HG02759 (cell line): Measurements from ENCODE around the gene PRRX2.
"Not testable (repeated sequence)": the region's sequence is repeated elsewhere in the genome, so short reads cannot be mapped to it uniquely, and the experiment has no call there.

ENCODE experiments used
- ATAC-seq: cut with Tn5 transposase; IDR thresholded peaks from one replicate; pipeline ENCODE4 v1.9.1; 2021; ENCODE audit warnings: mild to moderate bottlenecking, moderate library complexity; ENCODE audit not compliant: unreplicated experiment

The PRRX2 gene

DNA sequence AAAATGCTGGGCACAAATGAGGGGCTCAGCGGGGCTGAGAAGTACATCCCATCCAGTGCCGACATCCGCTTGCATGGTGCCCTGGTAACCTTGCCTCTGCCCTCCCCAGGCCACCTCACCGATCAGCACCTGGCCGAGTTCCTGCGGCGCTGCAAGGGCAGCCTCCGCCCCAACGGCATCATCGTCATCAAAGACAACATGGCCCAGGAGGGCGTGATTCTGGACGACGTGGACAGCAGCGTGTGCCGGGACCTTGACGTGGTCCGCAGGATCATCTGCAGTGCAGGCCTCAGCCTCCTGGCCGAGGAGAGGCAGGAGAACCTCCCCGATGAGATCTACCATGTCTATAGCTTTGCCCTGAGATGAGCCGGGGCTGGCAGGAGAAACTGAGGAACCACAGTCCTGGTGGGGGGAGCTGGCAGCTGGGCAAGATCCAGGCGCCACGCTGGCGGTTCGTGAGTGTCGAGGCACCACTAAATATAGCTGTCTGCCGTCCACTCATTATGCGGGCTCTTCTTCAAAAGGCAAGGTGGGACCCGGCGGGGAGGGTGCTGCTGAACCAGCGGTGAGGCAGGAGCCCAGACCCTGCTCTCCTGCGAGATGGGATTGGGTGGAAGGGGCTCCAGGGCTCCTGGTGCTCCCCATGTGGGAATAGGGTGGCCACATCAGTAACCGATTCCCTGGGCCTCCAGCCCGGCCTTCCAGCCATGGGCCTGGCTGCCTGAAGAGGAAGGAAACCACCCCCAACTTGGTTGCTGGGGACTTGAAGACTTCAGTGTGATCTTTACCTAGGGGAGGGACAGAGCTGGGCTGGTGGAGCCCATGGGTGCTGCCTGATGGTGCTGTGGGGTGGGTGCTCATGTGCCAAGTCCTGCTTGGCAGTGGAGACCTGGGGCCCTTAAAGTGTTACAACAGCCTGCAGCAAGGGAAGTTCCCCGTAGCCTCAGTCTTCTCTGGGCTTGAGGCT, 30.1 kb upstream of the PRRX2 start:
- no peak for ATAC-seq

DNA sequence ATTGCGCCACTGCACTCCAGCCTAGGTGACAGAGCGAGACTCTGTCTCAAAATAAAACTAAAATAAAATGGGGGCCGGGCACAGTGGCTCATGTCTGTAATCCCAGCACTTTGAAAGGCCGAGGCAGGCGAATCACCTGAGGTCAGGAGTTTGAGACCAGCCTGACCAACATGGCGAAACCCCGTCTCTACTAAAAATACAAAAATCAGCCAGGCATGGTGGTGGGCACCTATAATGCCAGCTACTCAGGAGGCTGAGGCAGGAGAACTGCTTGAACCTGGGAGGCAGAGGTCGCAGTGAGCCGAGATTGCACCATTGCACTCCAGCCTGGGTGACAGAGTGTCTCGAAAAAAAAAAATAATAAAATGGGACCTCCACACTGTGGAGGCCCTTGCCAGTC, 29.1 kb upstream of the PRRX2 start:
- not testable (repeated sequence) for ATAC-seq

DNA sequence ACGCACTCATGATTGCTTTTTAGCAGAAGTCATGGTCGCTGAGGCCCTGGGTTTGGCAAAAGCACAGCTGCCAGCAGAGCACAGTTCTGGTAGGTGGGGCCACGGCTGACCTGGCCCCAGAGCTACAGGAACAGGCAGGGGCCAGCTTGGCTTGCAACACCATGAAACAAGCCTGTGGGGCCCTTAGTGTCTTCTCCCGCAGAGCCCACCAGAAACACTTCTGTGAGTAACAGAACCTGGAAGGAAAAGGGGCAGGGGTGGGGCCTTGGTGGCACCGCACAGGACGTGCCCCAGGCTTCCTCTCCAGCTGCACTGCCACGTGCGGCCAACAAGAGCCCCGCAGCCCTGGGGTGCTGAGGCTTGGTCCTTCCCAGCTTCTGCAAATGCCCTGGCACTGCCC, 28.3 kb upstream of the PRRX2 start:
- no peak for ATAC-seq

DNA sequence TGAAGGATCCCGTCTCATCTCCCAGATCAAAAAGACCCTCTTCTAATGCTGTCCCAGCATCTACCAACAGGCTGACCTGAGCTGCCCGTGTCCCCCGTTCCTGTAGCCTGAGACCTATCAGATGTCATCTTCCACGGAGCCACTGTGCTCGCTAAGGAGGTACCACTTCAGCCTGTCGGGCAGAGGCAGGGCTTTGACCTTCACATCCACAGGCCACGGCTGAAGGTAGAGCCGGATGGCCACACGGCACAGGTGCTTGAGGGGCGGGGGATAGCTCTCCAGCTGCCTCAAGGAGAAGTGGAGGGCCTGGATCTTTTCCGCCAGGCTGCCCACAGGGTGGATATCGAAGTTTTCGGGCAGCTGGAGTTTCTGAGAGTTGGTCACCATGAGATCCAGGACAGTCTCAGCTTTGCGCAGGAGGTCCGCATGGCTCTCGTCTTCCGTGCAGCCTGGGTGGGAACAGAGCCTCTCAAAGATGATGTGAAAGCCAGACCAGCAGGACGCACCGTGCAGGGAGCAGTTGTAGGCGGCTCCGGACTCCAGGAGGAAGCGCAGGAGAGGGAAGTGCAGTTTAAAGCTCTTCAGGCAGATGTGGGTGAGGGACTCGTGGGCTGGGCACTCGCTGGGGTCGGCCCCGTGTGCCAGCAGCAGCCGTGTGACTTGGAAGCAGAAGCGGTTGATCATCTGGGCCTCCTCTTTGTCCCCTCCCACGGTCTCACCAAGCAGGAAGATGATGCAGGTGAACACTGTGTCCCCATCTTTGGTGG, 27.6 kb upstream of the PRRX2 start:
- no peak for ATAC-seq

DNA sequence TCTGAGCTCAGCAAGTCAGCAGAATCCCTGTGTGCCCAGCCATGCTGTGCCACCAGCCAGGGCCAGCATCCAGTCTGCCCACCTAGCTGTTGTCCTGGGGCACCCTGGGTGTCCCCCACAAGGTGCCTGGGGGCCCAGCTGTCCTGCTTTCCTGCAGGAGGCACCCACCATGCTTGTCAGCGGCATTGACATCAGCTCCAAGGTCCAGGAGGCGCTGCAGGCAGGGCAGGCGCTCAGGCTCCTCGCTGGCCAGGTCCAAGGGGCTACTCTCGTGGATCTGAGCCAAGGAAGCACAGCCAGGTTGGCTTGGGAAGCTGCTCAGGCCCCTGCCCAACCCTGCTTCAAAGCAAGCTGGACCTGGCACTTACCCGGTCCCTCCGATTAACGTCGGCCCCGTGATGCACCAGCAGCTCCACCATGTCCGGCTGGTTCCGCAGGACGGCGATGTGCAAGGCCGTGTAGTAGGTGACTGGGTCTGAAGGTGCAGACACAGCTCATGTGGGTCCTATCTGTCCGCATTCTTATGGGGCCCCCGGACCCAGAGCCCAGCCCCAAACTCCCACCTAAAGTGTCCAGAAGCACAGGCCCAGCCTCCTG, 26.3 kb upstream of the PRRX2 start:
- ATAC-seq: no peak

DNA sequence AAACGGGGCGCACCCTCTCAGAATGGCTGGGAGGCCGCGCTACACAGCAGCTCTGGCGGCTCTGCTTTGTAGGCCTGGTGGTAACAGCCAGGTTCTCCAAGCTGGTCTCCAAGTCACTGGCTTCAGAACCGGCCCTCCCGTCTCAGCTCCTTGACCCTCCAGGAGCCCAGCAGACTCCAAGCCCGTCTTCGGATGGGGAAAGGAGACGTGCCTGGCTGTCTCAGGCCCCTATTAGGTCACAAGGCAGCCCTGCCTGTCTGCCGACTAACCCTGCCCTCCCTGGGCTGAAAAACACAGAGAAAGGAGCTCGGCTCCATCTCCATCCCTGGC, 25.7 kb upstream of the PRRX2 start:
- ATAC-seq: no peak

DNA sequence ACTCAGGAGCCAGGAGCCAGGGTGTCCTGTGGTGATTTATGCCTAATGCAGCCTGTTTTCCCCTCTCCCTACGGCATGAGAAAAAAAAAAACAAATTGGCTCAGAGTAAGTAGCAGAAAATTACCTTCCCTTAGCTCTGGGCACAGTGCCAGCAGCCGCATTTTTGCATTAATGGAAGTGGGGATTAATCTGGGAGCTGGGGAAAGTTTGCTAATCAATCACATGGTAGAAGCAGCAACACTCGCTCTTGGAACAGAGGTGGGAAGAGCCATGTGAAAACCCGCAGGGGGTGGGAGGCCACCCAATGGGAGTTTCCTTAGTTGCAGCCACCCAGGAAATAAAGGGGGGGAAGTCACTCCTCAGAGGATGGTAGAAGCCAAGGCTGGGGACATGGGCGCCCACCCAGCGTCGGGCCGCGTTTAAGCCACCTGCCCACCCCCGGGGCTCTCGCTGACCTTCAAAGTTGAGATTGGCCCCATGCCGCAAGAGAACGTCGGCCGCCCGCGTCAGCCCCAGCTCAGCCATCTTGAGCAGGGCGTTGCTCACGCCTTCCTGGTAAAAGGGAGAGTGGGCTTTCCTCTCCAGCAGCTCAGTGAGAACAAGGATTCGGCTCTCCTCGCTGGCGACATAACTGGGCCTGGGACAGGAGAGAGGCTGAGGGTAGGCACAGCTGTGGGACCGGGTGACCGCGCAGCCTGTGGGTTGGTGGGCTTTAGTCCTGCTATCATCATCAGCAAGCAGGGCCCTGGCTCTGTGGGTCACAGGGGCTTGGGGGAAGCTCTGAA, 25.2 kb upstream of the PRRX2 start:
- no peak for ATAC-seq

DNA sequence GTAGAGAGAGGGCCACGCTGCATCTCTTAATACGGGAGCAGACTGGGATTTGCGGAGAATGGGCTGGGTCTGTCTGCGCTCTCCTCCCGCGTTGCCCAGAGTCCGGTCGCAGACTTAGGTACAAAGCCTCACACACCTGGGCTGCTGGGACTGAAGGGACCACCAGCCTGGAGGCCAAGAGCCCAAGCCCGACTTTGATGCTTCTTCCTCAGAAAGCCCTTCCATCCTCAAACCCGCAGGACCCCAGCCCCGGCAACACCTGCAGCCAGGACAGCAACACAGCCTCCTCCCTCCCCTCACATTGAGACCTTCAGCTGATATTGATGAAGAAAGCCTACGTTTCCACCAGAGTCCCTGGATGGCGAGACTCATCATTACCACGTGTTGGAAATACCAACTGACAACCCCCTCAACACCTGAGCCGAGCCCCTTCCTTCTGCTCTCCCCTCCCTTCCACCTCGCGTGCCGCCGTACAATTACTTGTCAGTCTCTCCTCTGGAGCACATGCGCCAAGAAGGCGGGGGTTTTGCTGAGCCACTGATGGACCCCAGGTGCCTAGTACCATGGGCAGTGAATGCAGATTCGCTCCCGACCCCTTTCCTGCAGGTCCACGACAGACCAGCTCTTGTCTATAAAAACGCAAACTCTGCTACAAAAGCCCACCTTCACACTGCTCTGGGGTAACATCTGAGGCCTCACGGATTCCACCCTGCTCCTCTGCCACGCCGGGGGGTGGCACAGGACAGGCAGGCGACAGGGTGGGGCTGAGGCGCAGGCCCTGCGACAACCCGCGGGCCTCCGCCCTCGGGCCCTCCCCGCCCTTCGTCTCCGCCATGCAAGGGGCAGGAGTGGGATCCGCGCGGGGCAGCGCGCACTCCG, 24.3 kb upstream of the PRRX2 start:
- ATAC-seq: no peak

DNA sequence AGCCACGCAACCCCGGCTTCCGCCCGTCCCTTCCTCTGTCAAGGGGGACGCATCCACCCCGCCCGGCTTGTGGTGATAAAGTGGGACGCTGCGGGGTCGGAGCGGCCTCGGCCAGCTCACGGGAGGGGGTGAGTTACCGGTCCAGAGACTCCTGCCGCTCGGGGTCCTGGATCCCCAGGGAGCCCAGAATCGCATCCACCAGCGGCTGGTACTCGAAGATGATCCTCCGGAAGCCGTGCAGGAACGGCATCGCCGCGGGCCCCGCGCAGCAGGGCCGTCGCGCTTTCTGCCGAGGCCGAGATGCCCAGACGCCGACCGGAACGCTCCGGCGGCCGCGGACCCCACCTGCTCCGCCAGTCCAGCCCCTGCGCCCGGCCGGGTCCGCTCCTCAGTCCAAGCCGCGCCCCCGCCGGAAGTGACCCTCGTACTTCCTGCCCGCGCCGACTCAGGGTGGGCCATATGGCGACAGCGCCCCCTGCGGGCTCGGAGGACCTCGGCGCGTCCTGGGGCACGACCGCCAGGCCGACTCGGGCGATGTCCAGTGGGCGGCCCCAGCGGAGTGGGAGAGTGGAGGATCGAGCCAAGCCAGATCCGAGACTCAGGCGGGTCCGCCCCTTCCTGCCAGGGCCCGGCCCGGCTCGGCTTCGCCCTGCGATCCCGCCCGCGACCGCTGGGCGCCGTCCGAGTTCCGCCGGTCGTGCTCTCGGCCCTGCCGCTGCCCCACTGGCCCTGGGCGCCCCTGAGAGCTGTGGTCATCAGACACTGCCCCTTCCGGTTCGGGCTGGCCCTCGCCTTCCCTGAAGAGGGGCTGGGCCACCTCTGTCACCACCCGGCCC, 23.5 kb upstream of the PRRX2 start, which contains the start of gene ASB6:
TSS of gene ASB6 (minus strand) at position 402 of the 836 bp plus-strand sequence. CDS start at position 250, 152 bp downstream.
- ATAC-seq: peak; percentile 92

DNA sequence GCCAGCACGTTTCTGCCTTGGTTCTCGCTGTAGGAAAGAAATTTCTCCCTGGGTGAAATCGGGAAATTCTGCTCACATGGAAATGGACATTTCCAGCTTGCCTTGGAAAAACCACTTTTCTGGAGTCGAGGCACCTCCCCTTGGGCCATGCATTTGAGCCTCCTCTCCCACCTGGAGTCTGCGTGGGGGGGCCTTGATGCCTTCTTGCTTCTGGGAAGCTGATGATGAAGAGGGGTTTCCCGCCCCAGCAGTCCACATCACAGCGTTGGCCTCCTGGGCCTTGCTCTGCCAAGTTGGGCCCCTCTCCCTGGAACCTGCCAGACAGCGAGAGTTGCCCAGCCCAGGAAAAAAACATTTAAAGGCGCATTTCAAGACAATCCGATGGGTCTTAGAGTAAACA, 21.7 kb upstream of the PRRX2 start:
- no peak for ATAC-seq

DNA sequence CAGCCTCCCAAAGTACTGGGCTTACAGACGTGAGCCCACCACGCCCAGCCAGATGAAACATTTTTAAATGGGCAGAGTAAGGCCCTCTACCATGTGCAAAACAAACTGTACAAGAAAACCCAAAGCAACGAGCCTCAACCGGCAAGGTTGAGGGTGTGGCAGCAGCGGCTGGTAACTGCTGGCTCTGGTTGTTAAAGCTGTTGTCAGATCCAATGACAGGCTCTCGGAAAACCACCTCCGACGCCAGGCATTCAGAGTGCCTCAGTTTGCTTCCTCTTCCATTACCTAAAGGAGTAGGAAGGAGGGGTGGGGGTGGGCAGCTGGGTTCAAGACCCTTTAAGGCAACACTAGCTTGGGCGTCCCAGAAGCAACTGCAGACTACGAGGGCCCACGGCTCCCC, 21.1 kb upstream of the PRRX2 start:
- ATAC-seq: no peak

DNA sequence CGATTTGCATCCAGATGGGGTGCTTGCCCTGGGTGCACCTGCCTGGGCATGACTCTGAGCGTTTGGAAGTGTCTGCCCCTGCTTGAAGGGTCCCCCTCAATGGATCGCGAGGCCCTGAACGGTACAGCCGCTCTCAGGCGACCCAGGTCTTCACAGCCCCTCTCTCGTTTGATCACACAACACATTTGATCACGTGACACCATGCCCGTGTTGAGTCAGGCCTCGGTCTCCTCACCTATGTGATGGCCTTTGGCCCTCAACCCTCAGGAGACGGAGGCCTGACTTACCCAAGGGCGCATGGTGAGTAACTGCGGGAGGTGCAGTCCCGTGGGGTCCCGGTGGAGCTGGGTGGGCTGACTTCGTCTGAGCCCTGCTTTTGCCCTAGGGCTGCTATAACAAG, 20.5 kb upstream of the PRRX2 start:
- no peak for ATAC-seq

DNA sequence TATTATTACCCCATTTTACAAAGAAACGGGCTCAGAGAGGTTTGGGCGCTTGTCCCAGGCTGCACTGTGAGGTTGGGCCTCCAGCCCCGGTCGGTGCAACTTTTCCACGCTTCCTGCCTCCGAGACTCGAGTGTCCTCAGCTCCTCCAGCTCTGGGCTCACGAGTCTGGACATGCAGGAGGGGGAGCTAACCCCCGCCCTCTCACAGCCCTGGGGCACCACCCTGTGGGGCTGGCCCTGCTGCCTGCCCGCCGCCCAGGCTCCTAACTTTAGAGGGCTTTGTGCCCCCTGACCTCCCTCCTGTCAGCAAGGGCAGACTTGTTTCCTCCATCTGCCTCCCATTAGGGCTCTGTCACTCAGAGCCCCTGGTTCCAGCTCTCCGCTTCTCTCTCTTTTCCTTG, 19.2 kb upstream of the PRRX2 start:
- ATAC-seq: no peak

DNA sequence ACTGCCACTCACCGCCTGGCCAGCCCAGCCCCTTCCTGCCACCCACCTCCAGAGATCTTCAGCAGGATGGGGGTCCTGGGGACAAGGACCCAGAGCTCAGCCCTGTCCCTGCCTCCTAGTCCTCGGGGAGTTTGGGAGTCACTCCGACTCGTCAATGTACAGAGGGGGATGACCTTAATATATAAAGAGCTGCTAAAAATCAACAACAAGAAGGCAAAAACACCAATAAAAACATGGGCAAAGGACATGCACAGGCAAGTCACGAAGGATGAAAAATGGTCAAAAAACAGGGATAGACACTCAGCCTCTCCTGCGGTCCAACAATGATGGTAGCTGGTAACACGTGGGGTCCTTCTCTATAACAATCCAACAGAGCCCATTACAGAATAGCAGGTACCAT, 18.8 kb upstream of the PRRX2 start:
- ATAC-seq: no peak

DNA sequence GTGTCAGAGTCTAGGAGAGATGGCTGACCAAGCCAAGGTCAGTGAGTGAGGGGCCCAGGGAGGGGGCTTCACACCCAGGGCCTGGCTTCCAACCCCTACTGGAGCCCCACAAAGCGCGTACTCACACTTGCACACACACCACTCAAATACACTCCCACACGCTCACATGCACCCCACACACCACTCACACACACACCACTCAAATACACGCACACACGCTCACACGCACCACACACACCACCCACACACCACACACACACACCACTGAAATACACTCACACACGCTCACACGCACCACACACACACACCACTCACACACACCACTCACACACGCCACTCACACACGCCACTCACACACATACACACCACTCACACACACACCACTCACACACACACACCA, 17.8 kb upstream of the PRRX2 start:
- no peak for ATAC-seq

DNA sequence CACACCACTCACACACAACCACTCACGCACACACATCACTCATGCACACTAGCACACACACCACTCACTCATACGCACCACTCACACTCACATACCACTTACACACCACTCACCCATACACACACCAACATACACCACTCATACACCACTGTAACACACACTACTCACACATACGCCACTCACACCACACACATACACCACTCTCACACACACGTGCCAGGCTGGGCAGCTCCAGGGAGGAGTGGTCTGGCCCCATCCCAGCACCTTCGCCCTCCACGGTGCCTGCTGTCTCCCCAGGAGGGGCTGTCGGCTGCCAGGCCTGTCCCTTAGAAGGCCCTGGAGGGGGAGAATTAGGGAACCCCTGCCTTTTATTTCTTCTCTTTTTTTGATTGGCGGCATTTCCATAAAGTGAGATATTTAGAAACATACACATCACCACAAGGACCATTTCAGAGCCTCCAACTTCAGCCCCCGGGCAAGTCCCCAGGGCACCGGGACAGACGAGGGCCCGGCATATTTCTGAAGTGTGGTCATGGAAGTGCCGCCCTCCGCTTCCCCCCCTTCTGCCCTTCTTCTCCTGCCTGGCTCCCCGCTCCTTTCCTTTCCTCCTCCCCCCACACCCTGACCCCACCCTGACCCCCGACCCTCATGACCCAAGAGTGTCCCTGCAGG, 17.2 kb upstream of the PRRX2 start:
- no peak for ATAC-seq

DNA sequence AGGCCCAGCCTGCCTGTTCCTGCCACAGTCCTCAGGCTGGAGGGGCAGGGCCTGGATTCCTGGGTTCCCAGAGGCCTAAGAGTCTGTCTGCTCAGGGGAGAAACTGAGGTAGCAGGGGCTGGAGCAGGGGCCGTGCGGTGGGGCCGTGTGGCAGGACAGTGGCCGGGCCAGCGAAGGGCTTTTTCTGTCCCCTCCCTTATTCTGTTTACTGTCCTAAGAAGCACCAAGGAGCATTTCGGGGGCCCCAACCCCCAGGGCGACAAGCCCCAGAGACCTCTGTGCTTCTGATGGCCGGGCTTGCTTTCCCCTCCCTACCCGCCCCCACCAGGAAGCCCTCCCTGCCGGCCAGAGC, 16.7 kb upstream of the PRRX2 start:
- no peak for ATAC-seq
